ENCODE results near the gene ARPP21. TPM values are rescaled to one million over a fixed set of nuclear protein-coding genes. Genes with fewer than 3 reads are reported as not detected.

Gene ARPP21
- total RNA-seq, 4 donors from 2014 or later, result not detected

DNA sequence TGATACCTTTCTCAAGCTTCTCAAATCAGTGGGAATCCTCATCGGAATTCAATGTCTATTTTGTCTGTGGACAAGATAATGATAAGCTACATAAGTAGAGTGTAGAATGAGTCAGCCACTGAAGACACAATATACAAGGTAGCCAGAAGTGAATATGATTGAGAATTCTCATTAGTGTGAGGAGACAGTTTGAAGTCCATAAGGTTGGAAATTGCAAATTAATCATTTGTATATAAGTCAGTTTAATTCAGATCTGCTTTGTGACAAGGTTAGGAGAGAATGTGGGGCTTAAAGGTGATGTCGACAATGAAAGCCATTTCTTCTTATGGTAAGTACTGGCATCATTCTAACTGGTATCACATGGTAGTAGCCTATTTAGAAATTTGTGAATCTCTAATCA lies 4.2 kb downstream of the ARPP21 start:
- TF ChIP-seq, protein P1, sequence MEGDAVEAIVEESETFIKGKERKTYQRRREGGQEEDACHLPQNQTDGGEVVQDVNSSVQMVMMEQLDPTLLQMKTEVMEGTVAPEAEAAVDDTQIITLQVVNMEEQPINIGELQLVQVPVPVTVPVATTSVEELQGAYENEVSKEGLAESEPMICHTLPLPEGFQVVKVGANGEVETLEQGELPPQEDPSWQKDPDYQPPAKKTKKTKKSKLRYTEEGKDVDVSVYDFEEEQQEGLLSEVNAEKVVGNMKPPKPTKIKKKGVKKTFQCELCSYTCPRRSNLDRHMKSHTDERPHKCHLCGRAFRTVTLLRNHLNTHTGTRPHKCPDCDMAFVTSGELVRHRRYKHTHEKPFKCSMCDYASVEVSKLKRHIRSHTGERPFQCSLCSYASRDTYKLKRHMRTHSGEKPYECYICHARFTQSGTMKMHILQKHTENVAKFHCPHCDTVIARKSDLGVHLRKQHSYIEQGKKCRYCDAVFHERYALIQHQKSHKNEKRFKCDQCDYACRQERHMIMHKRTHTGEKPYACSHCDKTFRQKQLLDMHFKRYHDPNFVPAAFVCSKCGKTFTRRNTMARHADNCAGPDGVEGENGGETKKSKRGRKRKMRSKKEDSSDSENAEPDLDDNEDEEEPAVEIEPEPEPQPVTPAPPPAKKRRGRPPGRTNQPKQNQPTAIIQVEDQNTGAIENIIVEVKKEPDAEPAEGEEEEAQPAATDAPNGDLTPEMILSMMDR (IDR thresholded peaks at IDR 0.05; ENCODE audit: low read depth), result no peak

DNA sequence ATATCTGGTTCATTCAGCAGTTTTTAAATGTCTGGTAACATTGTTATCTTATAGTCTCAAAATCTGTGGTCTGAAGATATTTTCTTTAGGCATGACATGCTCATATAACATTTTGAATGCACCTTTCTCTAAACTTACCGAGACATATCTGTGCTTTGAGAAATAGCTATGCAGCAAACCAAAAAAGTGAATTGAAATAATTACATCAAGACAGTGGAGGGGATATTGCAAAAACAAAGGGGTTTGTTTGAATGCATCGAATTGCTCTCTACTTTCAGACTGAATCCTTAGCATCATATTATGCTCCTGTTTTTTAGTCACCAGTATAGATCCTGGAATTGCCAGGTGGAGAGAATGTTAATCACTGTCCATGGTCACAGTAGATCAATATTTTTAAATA lies 5.1 kb downstream of the ARPP21 start:
- TF ChIP-seq, protein P1 (IDR thresholded peaks at IDR 0.05; ENCODE audit: low read depth), result no peak

DNA sequence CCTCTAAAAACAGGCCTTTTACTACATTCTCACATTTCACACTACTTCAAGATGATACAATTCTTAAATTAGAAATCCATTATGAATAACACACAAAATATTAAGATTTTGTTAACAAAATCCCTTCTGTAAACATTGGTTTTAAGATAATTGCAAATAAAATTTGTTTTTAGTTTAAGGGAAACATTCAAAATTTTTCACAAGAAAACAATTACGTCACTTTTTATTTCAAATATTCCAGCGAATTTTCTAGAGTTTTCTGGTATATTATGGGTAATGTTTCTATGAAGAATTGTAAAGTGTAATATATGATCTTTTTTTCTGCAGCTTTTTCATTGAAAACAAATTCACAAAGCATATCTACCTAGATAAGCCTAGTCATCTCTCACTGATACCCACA lies 5.9 kb downstream of the ARPP21 start:
- TF ChIP-seq, protein P1 (IDR thresholded peaks at IDR 0.05; ENCODE audit: low read depth), result no peak

DNA sequence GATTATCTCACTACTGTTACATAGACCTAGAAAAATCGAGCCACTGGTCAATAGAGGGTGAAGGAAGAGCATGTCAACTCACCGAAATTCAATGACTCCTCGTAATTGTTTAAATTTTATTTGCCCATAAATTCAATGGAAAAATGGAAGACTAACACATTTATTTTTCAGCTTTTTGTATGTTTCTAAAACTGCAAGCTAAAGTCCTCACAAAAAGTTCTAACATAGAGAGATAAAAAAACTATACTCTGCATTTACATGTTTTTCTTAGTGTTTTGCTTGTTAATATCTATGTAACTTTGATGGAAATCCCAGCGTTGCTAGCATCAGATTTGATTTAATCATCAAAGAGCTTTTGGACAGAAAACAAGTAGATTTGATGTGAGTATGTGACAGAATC lies 6.8 kb downstream of the ARPP21 start:
- TF ChIP-seq, protein P1 (IDR thresholded peaks at IDR 0.05; ENCODE audit: low read depth), result no peak

DNA sequence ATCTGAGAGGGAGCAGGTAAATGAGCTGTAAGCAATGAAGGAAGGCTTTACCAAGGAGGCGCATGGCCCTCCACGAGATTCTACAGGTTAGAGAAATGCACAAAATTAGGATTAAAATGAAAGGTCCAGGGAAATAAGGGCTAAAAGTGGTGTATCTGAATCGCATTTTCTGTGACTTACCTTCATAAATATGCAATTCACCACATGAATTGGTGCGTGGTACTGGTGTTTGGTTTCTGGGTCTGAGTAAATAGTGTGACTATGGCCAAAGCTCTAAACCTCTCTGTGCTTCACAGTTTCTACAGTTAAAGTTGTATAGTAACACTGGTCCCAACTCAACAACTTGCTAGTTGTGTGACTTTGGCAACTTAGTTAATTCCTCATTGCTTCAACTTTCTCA lies 8.1 kb downstream of the ARPP21 start:
- TF ChIP-seq, protein P1 (IDR thresholded peaks at IDR 0.05; ENCODE audit: low read depth), result no peak

DNA sequence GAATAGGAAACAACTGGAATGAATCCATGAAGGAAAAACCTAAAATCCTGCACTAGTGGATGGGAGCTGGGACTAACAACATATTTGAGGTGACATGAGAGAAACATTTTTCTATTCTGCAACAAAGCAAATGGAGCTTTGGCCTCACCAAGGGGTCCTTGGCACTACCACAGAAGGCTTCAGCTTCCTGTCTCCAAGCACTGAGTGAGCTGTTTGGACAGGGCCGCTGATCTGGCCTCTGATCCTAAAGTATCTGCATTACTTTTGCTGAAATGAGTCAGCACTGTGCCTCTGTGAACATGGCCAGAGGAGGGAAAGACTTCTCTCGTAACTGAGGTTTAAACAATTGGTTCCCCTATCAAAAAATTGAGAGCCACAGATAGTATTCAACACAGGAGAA lies 9.0 kb downstream of the ARPP21 start:
- TF ChIP-seq, protein P1 (IDR thresholded peaks at IDR 0.05; ENCODE audit: low read depth), result no peak

DNA sequence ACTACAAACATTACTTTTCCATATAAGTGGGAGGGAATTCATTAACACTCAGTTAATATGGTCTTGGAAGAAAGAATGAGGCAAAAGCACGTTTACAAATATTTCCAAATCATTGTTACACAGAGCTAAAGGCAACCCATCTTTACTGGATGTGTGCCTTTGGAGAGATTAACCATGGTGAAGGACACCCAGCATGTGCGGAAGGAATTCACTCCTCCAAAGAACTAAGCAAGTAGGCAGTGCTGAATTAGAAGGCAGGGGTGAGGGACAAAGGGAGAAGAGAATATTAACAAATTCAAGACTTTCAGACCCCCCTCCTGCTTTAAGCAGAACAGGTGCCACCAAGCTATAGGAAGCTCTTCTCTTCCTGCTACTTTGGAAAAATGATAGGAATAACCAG lies 10.1 kb downstream of the ARPP21 start:
- TF ChIP-seq, protein P1 (IDR thresholded peaks at IDR 0.05; ENCODE audit: low read depth), result no peak
